Measurements from ENCODE around the gene NTMT2.

The NTMT2 gene

DNA sequence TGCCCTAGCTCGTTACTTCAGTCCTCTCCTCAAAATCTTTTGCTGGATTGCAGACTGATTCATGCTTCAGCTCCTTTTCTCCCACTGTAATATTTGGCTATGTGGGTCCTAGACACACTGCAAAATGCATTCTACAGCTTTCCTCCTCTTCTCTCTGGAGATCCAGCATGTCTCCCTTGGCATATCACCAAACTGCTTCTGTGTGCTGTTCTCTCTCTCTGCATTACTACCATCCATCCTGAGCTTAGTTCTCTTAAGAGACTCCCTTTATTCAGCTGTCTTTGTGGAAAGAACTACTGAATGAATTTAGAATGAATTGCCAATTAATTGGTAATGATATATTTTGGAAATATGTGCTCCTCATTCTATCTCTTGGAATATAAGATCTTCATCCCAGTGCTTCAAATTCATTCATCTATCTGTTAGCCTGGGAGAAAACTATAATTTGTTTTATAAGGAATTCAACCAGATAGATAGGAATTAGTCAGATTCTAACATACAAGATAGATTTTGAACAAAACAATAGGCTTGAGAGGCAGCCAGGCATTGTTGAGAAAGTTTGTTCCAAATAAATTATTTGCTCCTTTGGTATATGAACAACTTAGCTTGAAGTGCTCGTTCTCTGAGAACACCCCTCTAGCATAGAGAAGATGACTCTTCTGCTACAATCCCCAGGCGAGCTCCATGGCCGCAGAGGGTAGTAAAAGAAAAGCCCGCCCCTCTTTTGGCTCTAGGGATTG is 71.9 kb downstream of the NTMT2 start:
- TF ChIP-seq, protein P1, sequence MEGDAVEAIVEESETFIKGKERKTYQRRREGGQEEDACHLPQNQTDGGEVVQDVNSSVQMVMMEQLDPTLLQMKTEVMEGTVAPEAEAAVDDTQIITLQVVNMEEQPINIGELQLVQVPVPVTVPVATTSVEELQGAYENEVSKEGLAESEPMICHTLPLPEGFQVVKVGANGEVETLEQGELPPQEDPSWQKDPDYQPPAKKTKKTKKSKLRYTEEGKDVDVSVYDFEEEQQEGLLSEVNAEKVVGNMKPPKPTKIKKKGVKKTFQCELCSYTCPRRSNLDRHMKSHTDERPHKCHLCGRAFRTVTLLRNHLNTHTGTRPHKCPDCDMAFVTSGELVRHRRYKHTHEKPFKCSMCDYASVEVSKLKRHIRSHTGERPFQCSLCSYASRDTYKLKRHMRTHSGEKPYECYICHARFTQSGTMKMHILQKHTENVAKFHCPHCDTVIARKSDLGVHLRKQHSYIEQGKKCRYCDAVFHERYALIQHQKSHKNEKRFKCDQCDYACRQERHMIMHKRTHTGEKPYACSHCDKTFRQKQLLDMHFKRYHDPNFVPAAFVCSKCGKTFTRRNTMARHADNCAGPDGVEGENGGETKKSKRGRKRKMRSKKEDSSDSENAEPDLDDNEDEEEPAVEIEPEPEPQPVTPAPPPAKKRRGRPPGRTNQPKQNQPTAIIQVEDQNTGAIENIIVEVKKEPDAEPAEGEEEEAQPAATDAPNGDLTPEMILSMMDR (conservative IDR thresholded peaks at IDR 0.05) = no peak
- no peak overlapping the region for H3K27ac ChIP-seq

GRCh38 chr1:170218257-170218650 is 72.5 kb downstream of the NTMT2 start:
- TF ChIP-seq, protein P1 (conservative IDR thresholded peaks at IDR 0.05) = no peak
- H3K27ac ChIP-seq = no peak overlapping the region
